GM23248 (cell line): Measurements from ENCODE around the gene TGIF1. TPM values are rescaled to one million over a fixed set of nuclear protein-coding genes. Genes with fewer than 3 reads are reported as not detected.
A peak's percentile ranks its signal among the peaks of the same experiment; 100 is the strongest.

Source experiments
- DNase-seq: peaks from one replicate; pipeline ENCODE4 v3.0.0-alpha.2; 2015
- H2AFZ ChIP-seq: fragments of 200-600 bp; sonication (generic); 2 replicates; pipeline ENCODE4 v1.6.1; 2016; ENCODE audit warnings: antibody characterized with exemption
- H3F3A ChIP-seq: fragments of 200-600 bp; sonication (generic); 2 replicates; pipeline ENCODE4 v1.6.1; 2016; ENCODE audit warnings: mild to moderate bottlenecking, antibody characterized with exemption, mixed run types; ENCODE audit not compliant: insufficient read depth
- H3K27ac ChIP-seq: fragments of 200-600 bp; sonication (generic); 2 replicates; pipeline ENCODE4 v1.5.1; 2016; ENCODE audit warnings: mild to moderate bottlenecking
- H3K27me3 ChIP-seq: fragments of 200-600 bp; sonication (generic); replicated peaks from 2 replicates; pipeline ENCODE4 v1.6.1; 2016; ENCODE audit warnings: mild to moderate bottlenecking; ENCODE audit not compliant: insufficient read depth
- H3K36me3 ChIP-seq: fragments of 200-600 bp; sonication (generic); 2 replicates; pipeline ENCODE4 v1.6.1; 2016; ENCODE audit warnings: low read depth, mild to moderate bottlenecking
- H3K4me1 ChIP-seq: fragments of 200-600 bp; sonication (generic); 2 replicates; pipeline ENCODE4 v1.6.1; 2016; ENCODE audit warnings: mild to moderate bottlenecking; ENCODE audit not compliant: insufficient read depth
- H3K4me2 ChIP-seq: fragments of 200-600 bp; sonication (generic); one replicate; pipeline ENCODE4 v1.6.1; 2016; ENCODE audit warnings: mild to moderate bottlenecking; ENCODE audit not compliant: unreplicated experiment
- H3K4me3 ChIP-seq: fragments of 200-600 bp; sonication (generic); 2 replicates; pipeline ENCODE4 v1.5.1; 2016; ENCODE audit warnings: mild to moderate bottlenecking
- H3K79me2 ChIP-seq: fragments of 200-600 bp; sonication (generic); 2 replicates; pipeline ENCODE4 v1.6.1; 2016; ENCODE audit warnings: mild to moderate bottlenecking; ENCODE audit not compliant: insufficient read depth
- H3K9ac ChIP-seq: fragments of 200-600 bp; sonication (generic); 2 replicates; pipeline ENCODE4 v1.6.1; 2016; ENCODE audit warnings: mild to moderate bottlenecking
- H3K9me2 ChIP-seq: fragments of 200-600 bp; sonication (generic); 2 replicates; pipeline ENCODE4 v1.6.1; 2016; ENCODE audit warnings: mixed run types, mild to moderate bottlenecking, moderate library complexity; ENCODE audit not compliant: insufficient read depth
- H3K9me3 ChIP-seq: fragments of 200-600 bp; sonication (generic); one replicate; pipeline ENCODE4 v1.6.1; 2017; ENCODE audit warnings: low read depth
- H4K20me1 ChIP-seq: fragments of 200-600 bp; sonication (generic); 2 replicates; pipeline ENCODE4 v1.6.0; 2016; ENCODE audit not compliant: insufficient read depth
- EZH2 ChIP-seq: fragments of 200-600 bp; sonication (generic); IDR thresholded peaks from 2 replicates; pipeline ENCODE4 v1.6.1; 2018; ENCODE audit warnings: antibody characterized with exemption, mild to moderate bottlenecking; ENCODE audit not compliant: insufficient read depth, poor library complexity, severe bottlenecking
- EZH2phosphoT487 ChIP-seq: fragments of 200-600 bp; sonication (generic); IDR thresholded peaks from 2 replicates; pipeline ENCODE4 v1.6.1; 2018; ENCODE audit warnings: antibody characterized with exemption, moderate library complexity, mild to moderate bottlenecking, low read depth; ENCODE audit not compliant: insufficient read depth
- WGBS, 2 experiments: methylation state at CpG; one replicate each; pipeline ENCODE4 v1.1.6; 2015 to 2017; ENCODE audit warnings: low lambda C conversion rate in 2 of 2, low coverage in 1 of 2; ENCODE audit errors: missing lambda C conversion rate in 2 of 2; 5-methylcytosine and 5-hydroxymethylcytosine counted together
- in situ Hi-C: fragments of 300-500 bp; cut with MboI; formaldehyde crosslinking; loops from 2 replicates; pipeline ENCODE4 v1.15.0; 2020
- polyA plus RNA-seq: library from polyadenylated mRNA; unstranded; fragments of >200 nt; fragmentation: Nextera tagmentation; extraction: Ambion mirVana; gene quantifications from 2 replicates; pipeline ENCODE4 v1.2.1, GENCODE V29; 2016
- total RNA-seq: library from RNA; depleted of rRNA; stranded (reverse); fragments of >200 nt; shearing (Covaris generic); gene quantifications from 2 replicates; pipeline ENCODE4 v1.2.3, GENCODE V29; 2014

Gene TGIF1
- total and polyA plus RNA-seq, 2 experiments from 2014 or later: 88.0 to 122 TPM

- H2AFZ ChIP-seq: no peak overlapping the region
- H3F3A ChIP-seq: no peaks in the 10 kb centered on the region
- H3K9ac ChIP-seq: no peak overlapping the region
- H3K4me2 ChIP-seq: no peak overlapping the region
- no peaks in the 10 kb centered on the region for H4K20me1 ChIP-seq
- WGBS, 2 experiments: 96 to 98% methylated on average over 2 of the region's 2 CpGs
- H3K27ac ChIP-seq: no peak overlapping the region
- no peaks in the 10 kb centered on the region for H3K36me3 ChIP-seq
- no peaks in the 10 kb centered on the region for H3K9me3 ChIP-seq
- H3K9me2 ChIP-seq: no peaks in the 10 kb centered on the region
- no peaks in the 10 kb centered on the region for H3K27me3 ChIP-seq
- in situ Hi-C loops: no loop called here
- no peak for DNase-seq
- no peaks in the 10 kb centered on the region for H3K79me2 ChIP-seq
- TF ChIP-seq EZH2 (no peak), EZH2phosphoT487 (no peak)
- no peaks in the 10 kb centered on the region for H3K4me1 ChIP-seq
- H3K4me3 ChIP-seq: no peak overlapping the region
These were observed 42.7 kb downstream of the TGIF1 start for GRCh38 chr18:3492721-3493120.

- 81 to 86% methylated on average over 9 of the region's 9 CpGs for WGBS, 2 experiments
- H2AFZ ChIP-seq: peak overlapping the region; percentile 55
These were observed 43.7 kb downstream of the TGIF1 start for GRCh38 chr18:3493501-3494244.

GRCh38 chr18:3494245-3494526 lies 44.2 kb downstream of the TGIF1 start:
- Histone ChIP-seq H4K20me1 (no peaks in the 10 kb centered on the region), H3K4me2 (no peak overlapping the region), H3K36me3 (no peaks in the 10 kb centered on the region), H2AFZ (no peak overlapping the region), H3K9me3 (no peaks in the 10 kb centered on the region), H3K9me2 (no peaks in the 10 kb centered on the region), H3K4me3 (no peak overlapping the region), H3F3A (no peaks in the 10 kb centered on the region), H3K9ac (no peak overlapping the region), H3K27ac (no peak overlapping the region), H3K4me1 (no peaks in the 10 kb centered on the region), H3K27me3 (no peaks in the 10 kb centered on the region), H3K79me2 (no peaks in the 10 kb centered on the region)
- WGBS, 2 experiments: 93 to 94% methylated on average over 4 of the region's 4 CpGs
- no peak for TF ChIP-seq EZH2phosphoT487
- TF ChIP-seq EZH2: no peak
- in situ Hi-C loops: no loop called here
- DNase-seq: no peak

More at GRCh38 chr18:3493501-3494244, 43.7 kb downstream of the TGIF1 start:
- H3F3A ChIP-seq: no peaks in the 10 kb centered on the region
- no peaks in the 10 kb centered on the region for H3K79me2 ChIP-seq
- H3K9ac ChIP-seq: no peak overlapping the region
- TF ChIP-seq EZH2phosphoT487 (no peak), EZH2 (no peak)
- no peaks in the 10 kb centered on the region for H3K9me2 ChIP-seq
- in situ Hi-C loops: no loop called here
- no peaks in the 10 kb centered on the region for H3K36me3 ChIP-seq
- no peak overlapping the region for H3K27ac ChIP-seq
- H3K9me3 ChIP-seq: no peaks in the 10 kb centered on the region
- no peaks in the 10 kb centered on the region for H3K27me3 ChIP-seq
- H4K20me1 ChIP-seq: no peaks in the 10 kb centered on the region
- no peaks in the 10 kb centered on the region for H3K4me1 ChIP-seq
- no peak for DNase-seq
- no peak overlapping the region for H3K4me2 ChIP-seq
- H3K4me3 ChIP-seq: no peak overlapping the region

- H3K4me1 ChIP-seq: no peaks in the 10 kb centered on the region
- no peak overlapping the region for H3K4me3 ChIP-seq
- no peaks in the 10 kb centered on the region for H4K20me1 ChIP-seq
- no peak overlapping the region for H3K9ac ChIP-seq
- no peak for TF ChIP-seq EZH2
- in situ Hi-C loops: no loop called here
- 97% methylated on average over 5 of the region's 5 CpGs for WGBS, 2 experiments
- no peaks in the 10 kb centered on the region for H3K79me2 ChIP-seq
- H3K9me2 ChIP-seq: no peaks in the 10 kb centered on the region
- H3F3A ChIP-seq: no peaks in the 10 kb centered on the region
- H3K9me3 ChIP-seq: no peaks in the 10 kb centered on the region
- no peaks in the 10 kb centered on the region for H3K36me3 ChIP-seq
- no peak for DNase-seq
- no peaks in the 10 kb centered on the region for H3K27me3 ChIP-seq
- no peak overlapping the region for H3K4me2 ChIP-seq
- H3K27ac ChIP-seq: no peak overlapping the region
- H2AFZ ChIP-seq: no peak overlapping the region
These were observed 44.6 kb downstream of the TGIF1 start for GRCh38 chr18:3494569-3494968.
